GM18519 (cell line): Measurements from ENCODE around the gene KRABD2.
"Not testable (repeated sequence)": the region's sequence is repeated elsewhere in the genome, so short reads cannot be mapped to it uniquely, and the experiment has no call there.

ENCODE experiments used
- ATAC-seq: cut with Tn5 transposase; IDR thresholded peaks from one replicate; pipeline ENCODE4 v1.9.1; 2021; ENCODE audit warnings: mild to moderate bottlenecking, moderate library complexity; ENCODE audit not compliant: unreplicated experiment, low FRiP score

KRABD2 gene

DNA sequence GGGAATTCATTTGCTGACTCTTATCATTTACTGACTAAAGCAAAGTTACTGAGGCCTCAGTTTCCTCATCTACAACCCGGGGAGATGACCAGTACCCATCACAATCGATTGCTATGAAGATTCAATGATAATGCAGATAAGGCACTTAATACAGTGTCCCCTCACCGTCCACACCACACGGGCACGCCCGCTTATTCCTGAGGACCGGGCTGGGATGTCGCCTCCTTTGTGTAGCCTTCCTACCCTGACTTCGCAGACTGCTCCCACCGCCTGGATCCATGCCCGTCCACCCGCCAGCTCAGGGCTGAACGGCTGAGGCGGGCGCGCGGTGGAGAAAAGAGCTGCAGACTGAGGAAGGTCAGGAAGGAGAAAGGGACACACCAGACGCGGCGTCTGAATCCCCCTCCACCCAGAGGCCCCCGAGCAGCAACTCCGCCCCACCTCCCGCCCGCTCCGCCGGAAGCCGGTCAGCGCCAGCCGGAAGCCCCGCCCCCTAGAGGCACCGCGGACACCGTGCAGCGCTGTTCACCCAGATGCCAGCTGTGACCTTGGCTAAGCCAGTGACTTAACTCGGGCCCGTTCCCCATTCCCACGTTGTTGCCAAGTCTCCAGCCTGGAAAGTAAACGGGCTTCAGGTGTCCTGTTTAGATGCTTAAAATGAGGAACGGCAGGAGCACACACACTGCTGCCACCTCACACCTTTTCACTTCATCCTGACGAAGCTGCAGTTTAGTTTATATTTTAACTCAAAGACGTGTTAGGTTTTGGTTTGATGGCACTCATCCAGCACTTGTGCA, at the start of gene KRABD2:
TSS of gene KRABD2 (minus strand) at position 434 of the 797 bp plus-strand sequence.
- no peak for ATAC-seq

DNA sequence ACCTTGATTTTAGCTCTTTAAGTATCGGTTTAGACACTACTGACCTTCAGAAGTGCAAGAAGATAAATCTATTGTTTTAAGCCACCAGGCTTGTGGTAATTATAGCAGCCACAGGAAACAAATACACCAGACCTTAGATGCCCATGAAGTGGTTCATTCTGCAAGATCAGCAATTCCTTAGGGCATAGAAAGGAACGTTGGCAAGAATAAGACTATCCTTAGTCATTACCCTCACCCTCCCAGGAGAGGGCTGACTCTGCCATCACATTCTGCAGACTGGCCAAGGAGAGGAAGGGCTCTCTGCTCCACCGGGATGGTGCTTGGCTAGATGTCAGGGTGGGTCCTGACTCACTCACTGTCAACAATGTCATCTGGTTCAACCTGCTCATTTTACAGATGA, 45.1 kb upstream of the KRABD2 start:
- ATAC-seq: no peak

DNA sequence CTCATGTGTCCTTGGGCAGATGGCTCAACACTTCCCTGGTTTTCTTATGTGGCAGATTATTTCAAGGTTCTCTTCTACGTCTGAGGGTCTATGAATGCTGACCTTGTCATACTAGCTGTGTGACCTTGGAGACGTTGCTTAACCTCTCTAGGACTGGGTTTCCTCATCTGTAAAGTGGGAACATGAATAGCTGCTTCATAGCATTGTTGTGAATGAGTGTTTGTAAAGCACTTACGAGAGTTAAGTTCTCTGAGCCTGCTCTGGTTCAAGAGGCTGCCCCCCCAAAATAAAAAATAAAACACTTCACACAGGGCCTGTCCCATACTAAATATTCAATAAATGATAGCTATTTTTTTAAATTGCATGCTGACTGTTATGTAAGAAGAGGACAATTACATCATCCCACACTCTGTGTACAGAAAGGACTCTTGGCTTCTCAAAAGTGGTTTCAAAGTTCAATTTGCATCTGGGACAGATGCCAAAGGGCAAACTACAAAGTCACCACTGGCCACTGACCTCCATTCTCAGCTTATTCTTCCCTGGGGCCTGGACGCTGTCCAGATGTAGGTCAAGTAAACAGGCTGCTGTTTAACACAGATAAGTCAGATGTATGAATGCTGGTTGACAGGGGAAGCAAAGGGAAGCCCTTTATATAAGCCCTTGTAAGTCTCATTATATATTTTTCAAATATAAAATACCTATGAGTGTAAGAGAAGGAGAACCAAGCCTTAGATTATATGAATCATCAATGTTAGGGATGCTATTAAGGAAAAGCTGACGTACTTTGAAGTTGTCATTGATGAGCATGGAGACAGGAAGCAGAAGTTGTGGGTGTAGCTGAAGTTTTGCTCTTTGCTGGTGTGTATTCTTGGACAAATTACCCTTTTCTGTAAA, 43.8 kb upstream of the KRABD2 start:
- no peak for ATAC-seq

DNA sequence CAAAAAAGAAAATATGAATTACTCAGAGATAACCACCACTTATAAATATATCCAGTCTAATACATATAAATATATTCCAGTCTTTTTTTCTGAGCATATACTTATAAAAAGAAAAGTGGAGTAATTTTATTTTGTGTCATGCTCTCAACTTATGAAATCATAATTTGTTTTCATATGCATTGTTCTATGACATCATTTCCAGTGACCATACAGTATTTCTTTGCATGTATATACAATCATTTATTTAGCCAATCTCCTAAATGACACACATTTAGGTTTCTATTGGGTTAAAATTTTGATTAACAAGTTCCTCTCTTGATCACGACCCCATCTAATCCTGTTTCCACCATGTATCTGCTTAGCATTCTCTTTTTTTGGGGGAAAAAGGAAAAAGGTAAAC, 42.8 kb upstream of the KRABD2 start:
- ATAC-seq: no peak

DNA sequence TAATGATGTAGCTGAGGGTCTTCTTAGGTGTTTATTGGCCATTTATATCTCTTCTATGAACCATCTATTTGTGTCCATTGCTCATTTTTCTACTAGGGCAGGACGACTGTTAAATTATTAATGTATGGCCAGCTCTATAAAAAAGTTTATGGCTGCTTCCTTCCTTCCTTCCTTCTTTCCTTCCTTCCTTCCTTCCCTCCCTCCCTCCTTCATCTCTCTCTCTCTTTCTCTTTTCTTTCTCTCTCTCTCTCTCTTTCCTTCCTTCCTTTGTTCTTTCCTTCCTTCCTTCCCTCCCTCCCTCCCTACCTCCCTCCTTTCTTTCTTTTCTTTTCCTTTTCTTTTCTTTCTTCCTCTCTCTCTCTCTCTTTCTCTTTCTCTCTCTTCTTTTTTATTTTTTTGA, 42.0 kb upstream of the KRABD2 start:
- no peak for ATAC-seq

DNA sequence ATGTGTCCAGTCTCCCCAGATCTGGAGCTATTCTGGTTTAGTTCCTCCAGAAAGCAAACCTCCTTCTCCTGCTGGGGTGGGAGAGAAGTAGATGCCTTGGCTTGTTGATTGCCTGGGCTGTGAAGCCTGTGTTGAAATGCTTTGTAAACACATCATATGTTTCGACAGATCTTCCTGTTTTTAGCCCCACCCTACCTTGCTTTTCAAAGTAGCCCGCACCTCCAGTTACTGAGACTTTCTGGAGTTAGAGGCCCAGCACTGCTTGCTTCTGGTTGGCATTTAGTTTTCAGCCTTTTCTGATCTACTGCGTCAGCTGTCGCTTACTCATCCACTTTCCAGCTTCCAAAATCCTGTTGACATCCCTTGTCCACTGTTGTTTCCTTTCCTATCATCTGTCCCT, 41.3 kb upstream of the KRABD2 start:
- no peak for ATAC-seq

DNA sequence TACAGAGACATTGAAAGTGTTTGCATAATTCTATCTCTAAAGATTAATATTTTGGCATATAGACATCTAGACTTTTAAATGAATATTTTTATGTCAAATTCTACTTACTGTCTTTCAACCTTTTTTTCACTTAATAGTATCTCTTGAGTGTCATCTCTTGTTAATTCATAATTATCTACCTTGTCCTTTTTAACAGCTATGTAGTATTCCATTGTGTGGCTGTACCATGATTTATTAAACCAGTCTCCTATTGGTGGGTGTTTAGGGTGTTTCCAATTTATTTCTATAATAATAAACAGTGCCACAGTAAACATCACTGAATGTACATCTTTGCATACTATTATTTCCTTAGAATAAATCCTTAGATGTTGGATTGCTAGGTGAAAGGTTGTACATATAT, 37.4 kb upstream of the KRABD2 start:
- ATAC-seq: no peak

DNA sequence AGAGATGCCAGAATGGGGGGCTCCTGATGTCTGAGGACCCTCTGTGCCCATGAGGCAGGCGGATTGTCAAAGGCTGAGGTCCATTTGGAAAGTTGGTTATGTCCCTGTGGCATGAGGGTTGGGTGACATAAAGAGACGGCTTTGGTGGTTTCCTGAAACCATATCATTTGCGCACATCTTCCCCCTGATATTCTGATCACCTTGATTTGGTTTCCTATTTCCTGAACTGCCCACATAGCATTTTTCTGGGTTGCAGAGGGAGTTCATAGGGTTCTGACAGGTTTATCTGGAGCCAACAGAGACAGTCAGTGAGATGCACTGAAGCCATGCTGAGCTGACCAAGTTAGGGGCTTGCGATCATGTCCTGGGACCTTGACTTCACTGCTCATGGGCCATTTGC, 36.8 kb upstream of the KRABD2 start:
- ATAC-seq: no peak

DNA sequence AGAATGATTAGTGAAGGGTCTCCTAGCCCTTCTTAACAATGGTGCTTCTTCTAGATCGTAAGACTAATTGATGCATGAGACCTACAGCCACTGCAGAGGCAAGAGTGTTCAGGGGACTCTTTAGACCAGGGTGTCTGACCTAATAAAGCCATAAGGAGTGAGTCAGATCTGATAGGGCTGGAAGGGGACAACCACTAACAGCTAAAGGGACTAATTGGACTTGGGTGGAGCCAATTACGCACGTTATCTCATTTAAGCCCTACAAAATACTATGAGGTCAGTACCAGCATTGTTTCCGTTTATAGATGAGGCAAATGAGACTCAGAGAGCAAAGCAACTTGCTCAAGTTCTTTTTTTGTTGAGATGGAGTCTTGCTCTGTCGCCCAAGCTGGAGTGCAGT, 35.6 kb upstream of the KRABD2 start:
- ATAC-seq: no peak

DNA sequence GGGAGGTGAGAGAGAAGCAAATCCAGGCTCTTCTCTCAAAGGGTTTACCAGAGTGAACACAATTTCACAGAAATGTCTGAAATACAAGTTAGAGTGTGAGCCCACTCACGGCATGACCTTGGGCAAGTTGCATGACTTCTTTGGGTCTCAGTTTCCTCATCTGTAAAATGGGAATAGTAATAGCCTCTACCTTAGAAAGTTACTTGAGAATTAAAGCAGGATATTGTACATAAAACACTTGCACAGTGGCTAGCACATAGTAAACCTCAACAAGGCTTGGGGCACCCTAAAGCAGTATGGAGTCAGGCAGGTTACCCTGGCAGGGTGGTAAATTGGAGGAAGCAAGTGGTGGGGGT, 34.4 kb upstream of the KRABD2 start:
- ATAC-seq: no peak

DNA sequence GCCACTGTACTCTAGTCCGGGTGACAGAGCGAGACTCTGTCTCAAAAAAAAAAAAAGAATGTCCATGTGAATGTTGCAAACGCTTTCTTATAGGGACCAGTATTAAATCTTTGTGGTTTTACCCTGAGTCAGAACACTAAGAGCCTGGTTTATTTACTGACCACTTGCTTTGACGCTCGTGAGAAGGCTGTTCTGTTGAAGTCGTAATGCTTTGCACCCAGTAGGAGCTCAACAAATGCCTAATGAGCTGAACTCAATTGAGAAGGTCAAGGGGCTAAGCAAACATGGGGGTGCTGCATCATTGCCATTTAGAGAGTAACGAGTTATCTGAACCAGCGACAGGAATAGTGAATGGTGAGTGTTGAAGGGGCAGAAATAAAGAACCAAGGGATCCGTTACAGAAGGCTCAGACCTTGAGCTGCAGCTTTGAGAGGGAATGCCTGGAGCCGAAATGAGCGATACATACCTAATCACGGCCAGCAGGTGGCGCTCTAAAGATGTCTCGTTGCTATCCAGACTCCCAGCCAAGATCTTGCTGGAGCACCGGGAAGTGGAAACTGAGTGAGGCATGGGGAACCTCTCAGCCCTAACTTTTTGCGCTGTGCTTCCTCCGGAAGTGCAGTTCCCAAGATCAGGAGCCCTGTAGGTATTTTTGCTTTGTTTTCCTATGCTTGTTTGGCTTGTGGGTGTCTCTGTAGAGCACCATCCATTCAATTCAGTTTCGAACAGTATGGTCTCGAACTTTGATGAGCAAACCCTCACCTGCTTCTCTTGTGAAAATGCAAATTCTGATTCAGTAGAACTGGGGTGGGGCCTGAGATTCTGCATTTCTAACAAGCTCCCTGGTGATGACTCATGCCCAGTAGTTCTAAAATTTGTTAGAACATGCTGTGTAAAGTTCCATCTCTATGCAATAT, 33.7 kb upstream of the KRABD2 start:
- ATAC-seq: no peak

DNA sequence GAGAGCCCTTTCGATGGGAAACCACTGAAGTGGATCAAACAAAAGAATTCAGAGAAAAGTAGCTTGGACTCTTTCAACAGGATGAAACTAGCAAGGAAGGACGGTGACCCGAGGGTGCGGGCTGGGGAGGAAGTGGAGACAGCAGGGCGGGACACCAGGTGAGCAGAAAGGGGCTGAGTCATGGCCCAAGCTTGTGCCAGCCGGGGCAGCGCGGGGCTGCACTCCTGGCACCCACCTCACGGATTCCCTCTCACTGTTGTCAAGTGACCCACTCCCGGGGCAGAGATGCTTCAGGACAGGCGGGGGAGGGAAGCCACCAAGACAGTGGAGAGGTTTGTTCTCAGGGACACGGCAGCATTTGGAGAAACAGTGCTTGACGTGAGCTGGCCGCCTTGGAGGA, 31.9 kb upstream of the KRABD2 start:
- ATAC-seq: no peak

DNA sequence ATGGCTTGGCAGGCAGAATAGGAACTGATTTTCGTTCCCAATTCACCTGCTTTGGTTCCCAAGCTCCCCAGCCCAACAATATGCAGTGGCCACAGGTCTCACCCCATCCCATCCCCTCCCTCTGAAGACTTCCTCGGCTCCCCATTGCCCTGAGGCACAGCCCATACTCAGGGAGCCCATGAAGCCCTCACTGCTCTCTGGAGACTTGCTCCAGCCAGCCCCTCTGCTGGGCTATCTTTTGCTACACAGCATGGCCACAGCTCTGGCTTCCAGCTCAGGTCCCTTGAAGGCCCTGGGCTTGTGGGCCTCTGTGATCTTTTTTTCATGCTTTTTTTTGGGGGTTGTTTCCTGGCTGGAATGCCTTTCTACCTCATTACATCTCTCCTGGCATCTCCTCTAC, 29.7 kb upstream of the KRABD2 start:
- no peak for ATAC-seq

DNA sequence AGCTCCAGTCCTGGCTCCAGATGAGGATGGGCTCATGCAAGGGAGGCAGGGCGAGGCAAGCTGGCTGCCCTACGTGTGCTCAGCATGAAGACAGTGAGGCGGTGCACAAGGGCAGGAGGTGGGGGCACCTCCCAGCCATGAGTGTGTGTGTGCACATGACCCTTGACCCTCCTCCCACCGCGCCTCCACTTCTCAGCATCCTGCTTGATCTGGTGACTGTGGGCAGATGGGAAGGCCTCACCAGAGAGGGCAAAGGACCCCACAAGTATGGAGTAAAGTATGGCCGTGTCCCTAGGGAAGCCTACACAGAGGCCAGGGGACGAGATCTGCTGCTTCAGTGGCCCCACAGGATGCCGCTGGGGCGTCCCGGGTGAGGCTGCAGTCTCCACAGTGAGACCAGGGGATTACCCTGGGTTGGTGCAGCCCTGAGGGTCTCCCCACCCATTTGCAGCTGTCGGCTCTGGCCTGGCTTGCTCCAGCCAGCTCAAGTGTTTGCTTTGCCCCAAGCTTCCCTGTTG, 29.1 kb upstream of the KRABD2 start:
- ATAC-seq: no peak

DNA sequence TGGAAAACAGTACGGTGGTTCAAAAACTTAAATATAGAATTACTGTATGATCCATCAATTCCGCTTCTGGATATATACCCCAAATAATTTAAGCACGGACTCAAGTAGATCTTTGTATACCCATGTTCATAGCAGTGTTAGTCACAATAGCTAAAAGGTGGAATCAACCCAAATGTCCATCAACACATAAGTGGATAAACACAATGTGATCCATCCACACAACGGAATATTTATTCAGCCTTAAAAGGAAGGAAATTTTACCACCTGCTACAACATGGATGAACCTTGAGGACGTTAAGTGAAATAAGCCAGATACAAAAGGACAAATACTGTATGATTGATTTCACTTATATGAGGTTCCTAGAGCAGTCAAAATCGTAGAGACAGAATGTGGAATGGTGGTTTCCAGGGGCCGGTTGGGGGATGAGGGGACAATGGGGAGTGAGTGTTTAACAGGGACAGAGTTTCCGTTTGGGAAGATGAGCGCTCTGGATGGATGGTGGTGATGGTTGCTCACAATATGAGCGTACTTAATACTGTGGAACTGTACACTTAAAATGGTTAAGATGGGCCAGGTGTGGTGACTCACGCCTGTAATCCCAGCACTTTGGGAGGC, 26.5 kb upstream of the KRABD2 start:
- ATAC-seq: no peak

DNA sequence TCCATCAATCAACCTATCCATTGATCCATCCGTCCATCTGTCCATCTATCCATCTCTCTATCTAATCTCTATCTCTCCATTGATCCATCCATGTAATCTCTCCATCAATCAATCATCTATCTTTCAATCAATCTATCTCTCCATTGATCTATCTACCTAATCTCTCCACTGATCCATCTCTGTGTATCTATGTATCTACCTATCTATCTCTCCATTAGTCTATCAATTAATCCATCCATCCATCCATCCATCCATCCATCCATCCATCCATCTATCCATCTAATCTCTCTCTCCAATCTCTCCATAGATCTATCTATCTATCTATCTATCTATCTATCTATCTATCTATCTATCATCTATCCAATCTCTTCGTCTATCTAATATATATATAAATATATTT, 24.6 kb upstream of the KRABD2 start:
- ATAC-seq: no peak

DNA sequence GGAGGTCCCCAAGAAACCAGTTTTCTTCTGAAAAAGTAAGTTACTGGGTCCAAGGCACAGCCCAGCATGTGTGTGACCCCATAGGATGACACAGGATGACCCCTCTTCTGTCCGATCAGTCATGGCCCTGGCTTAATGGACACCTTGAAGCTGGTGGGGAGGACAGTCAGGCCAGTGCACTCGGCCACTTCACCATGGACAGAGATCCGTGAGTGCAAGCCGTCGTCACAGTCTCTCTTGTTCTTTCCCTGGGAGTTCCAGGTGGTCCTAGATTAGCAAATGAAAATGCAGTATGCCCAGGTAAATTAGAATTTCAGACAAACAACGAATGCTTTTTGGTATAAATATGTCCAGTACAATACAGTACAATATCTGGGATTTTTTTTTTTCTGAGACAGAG, 22.5 kb upstream of the KRABD2 start:
- ATAC-seq: no peak

DNA sequence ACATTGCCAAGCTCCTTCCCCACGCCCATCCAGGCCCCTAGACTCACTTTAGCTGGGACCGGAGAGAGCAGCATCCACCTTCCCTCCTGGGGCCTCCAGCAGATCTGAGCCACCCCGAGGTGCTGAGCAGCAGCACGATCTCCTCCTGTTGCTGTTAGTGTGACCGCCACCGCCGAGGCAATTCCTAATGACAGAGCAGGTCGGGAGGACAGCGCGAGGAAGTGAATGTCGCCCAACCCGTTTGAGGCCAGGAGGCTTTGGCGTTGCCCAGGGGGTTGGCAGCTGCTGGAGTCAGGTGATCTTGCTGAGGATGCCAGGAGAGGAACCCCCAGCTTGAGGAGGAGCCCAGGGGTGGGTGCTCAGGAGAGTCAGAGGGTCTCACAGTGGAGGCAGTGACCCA, 21.1 kb upstream of the KRABD2 start, which contains the start of gene RNF222:
TSS of gene RNF222 (minus strand) at position 192 of the 400 bp plus-strand sequence. CDS start 4,366 bp downstream, outside the sequence.
- no peak for ATAC-seq

DNA sequence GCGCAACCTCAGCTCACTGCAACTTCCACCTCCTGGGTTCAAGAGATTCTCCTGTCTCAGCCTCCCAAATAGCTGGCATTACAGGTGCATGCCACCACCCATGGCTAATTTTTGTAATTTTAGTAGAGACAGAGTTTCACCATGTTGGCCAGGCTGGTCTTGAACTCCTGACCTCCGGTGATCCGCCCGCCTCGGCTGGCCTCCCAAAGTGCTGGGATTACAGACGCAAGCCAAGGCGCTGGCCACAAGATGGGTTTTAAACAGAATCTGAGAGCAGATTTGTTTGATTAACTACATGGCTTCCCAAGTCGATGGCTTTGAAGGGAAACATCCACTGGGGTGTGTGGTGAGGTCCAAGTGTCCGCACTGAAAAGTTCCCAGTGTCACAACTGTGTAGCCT, 18.0 kb upstream of the KRABD2 start:
- not testable (repeated sequence) for ATAC-seq
